Amygdala (tissue), 56 donors: Measurements from ENCODE around the gene ITGA1.
"Not testable (repeated sequence)": the region's sequence is repeated elsewhere in the genome, so short reads cannot be mapped to it uniquely, and the experiment has no call there.

Experiments
- DNase-seq, 56 donors: peaks; one replicate each; lab custom pipeline; 2025; lab: John Stamatoyannopoulos, UW

The ITGA1 gene

GRCh38 chr5:52799983-52800393 lies 12.3 kb downstream of the ITGA1 start:
- peak; percentile 72 to 96 (median 88) for DNase-seq

GRCh38 chr5:52800394-52801213 lies 12.9 kb downstream of the ITGA1 start:
- peak in 24 of 56 donors; percentile 1 to 65 (median 48) for DNase-seq

- DNase-seq = peak in 2 of 56 donors; percentile 0 to 4
These were observed 13.6 kb downstream of the ITGA1 start for GRCh38 chr5:52801329-52801728.

GRCh38 chr5:52802272-52802973 lies 14.7 kb downstream of the ITGA1 start:
- DNase-seq = no peak

- DNase-seq = no peak
These were observed 15.2 kb downstream of the ITGA1 start for GRCh38 chr5:52802974-52803336.

GRCh38 chr5:52804387-52804791 lies 16.7 kb downstream of the ITGA1 start:
- DNase-seq = no peak

- no peak for DNase-seq
These were observed 17.3 kb downstream of the ITGA1 start for GRCh38 chr5:52804981-52805380.

GRCh38 chr5:52805615-52806014 lies 17.9 kb downstream of the ITGA1 start:
- DNase-seq = no peak

GRCh38 chr5:52807037-52807436 lies 19.3 kb downstream of the ITGA1 start:
- no peak for DNase-seq

- no peak for DNase-seq
These were observed 20.0 kb downstream of the ITGA1 start for GRCh38 chr5:52807723-52808122.

GRCh38 chr5:52808316-52808901 lies 20.7 kb downstream of the ITGA1 start:
- DNase-seq = no peak

- DNase-seq = no peak
These were observed 22.2 kb downstream of the ITGA1 start for GRCh38 chr5:52809884-52810283.

- no peak for DNase-seq
These were observed 22.7 kb downstream of the ITGA1 start for GRCh38 chr5:52810426-52810825.

GRCh38 chr5:52811067-52811749 lies 23.5 kb downstream of the ITGA1 start:
- no peak for DNase-seq

GRCh38 chr5:52814352-52815148 lies 26.8 kb downstream of the ITGA1 start:
- DNase-seq = no peak

- DNase-seq = no peak
These were observed 30.1 kb downstream of the ITGA1 start for GRCh38 chr5:52817818-52818217.

- no peak for DNase-seq
These were observed 30.6 kb downstream of the ITGA1 start for GRCh38 chr5:52818360-52818759.

GRCh38 chr5:52818807-52819206 lies 31.1 kb downstream of the ITGA1 start:
- DNase-seq = not testable (repeated sequence)

GRCh38 chr5:52821901-52822300 lies 34.2 kb downstream of the ITGA1 start:
- DNase-seq = no peak

GRCh38 chr5:52822437-52822836 lies 34.7 kb downstream of the ITGA1 start:
- DNase-seq = peak in 1 of 56 donors; percentile 0
